Subcutaneous adipose tissue (tissue), 4 donors: ENCODE results near the gene EMP3. TPM values are rescaled to one million over a fixed set of nuclear protein-coding genes. Genes with fewer than 3 reads are reported as not detected.

Source experiments
- CTCF ChIP-seq: fragments of 450-650 bp; IDR thresholded peaks from one replicate; pipeline ENCODE4 v1.5.1; 2016; ENCODE audit warnings: low read depth, mild to moderate bottlenecking, control low read depth, antibody characterized with exemption, moderate library complexity
- total RNA-seq, 4 donors: library from RNA; depleted of rRNA; stranded (reverse); fragments of >200 nt; gene quantifications; one replicate each; pipeline ENCODE4 v1.1.0, GENCODE V29; 2016

The EMP3 gene
- total RNA-seq, 4 donors from 2014 or later, result 32.2 to 79.7 (median 57.2) TPM

- TF ChIP-seq CTCF, result no peak
These were observed 21.5 kb upstream of the EMP3 start for GRCh38 chr19:48303866-48304265.

DNA sequence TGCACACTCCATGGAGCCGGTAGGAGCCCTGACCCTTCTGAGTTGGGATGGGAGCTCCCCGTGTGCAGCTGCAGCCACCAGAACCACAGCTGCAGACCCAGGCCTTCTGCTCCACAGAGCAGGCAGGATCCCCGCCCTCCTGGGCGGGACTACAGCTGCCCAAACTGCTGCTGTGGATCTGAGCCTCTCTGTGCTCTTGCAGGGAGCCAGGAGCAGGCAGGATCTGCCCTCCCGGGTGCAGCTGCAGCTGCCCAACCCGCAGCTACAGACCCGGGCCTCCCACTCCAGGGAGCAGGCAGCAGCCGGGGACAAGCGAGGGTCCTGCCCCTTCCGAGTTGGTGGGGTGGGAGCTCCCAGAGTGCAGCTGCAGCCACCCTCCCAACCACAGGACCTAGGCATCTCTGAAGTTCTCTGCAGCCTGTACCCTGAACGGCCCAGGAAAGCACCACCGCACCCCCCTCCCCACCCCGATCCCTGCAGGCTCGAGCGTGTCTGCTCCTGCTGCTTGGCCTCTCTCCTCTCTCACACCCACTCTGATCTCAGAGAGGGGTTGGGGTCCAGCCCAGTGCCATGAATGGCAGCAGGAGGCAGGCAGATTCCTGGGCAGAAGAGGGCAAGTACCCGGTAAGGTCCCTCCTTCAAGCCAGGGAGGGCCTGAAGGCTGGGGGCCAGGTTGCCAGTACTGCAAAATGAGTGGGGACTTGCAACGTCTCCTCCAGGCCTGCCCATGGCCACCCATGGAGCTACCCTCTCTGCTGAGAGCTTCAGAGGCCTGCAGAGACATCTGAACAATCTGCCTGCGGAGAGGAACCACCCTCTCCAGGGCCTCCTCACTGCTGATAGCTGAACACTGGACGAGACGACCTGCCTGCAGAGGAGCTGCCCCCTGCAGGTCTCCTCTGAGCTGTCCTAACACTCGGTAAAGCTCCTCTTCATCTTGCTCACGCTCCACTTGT is 16.4 kb upstream of the EMP3 start:
- TF ChIP-seq CTCF, result no peak

- TF ChIP-seq CTCF, result no peak
These were observed 15.1 kb upstream of the EMP3 start for GRCh38 chr19:48310227-48310626.

DNA sequence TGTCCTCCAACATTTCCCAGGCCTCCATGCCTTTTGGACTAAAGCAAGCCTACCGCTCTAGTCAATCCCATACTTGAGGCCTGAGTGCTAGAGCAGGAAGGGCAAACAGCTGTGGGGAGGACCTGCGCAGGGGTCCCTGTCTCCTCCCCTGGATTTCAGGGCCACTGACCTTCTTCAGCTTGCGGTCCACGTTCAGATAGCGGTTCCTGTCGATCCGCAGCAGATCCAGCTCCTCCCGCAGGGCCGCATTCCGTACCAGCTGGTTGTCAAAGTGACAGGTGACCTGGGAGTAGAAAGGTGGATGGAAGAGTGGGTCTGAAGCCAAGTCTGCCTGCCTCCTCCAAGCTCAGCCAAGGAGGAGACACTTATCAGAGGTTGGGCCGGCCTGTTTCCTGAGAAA is 14.0 kb upstream of the EMP3 start:
- no peak for TF ChIP-seq CTCF

DNA sequence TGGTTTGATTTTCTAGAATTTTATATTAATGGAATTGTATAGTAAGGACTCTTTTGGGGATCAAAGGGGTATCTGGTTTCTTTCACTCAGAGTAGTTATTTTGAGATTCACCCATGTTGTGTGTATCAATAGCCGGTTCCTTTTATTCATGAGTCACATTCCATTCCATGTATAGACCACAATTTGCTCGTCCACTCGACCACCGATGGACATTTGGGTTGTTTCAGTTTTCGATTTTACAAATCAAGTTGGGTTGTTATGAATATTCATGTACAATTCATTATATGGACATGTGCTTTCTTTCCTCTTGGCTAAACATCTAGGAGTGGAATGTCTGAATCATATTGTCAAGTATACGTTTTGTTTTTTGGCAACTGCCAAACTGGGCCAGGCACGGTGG is 9.6 kb upstream of the EMP3 start:
- no peak for TF ChIP-seq CTCF

GRCh38 chr19:48318286-48318987 is 6.9 kb upstream of the EMP3 start:
- TF ChIP-seq CTCF, result no peak
